ENCODE measurements around the gene RNF125. TPM values are rescaled to one million over a fixed set of nuclear protein-coding genes. Genes with fewer than 3 reads are reported as not detected.

The RNF125 gene
- total and polyA plus RNA-seq, 9 of the 15 experiments (the other 6 are each of a cell fraction or from before 2014, with no cell fraction given) = 0.01 to 0.29 (median 0.07) TPM; not detected in 1

DNA sequence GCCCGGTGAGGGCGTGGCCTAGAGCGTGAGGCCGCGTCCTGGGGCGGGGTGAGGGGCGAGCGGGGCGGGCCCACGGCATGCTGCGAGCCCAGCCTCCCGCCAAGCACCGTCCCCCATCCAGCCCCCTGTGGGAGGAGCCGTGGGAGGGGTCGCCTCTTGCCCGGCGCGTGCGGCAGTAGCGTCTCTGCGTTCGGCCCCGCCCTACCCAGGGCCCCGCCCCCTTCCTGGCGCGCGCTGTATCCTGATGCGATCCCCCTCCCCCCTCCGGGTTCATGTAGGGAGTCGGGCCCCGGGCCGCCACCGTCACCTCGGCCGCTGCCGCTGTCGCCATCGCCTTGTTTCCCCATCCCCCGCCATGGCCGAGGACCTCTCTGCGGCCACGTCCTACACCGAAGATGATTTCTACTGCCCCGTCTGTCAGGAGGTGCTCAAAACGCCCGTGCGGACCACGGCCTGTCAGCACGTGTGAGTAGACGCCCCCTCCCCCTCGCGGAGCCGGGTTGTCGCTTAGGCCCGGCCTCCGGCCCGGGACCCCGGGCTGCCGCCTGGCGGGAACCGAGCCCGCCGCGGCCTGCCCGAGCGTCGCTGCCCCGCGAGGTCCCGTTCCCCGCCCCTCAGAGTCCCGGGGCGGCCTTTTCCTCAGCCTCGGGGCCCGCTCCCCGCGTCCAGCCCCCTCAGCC, 73.9 kb downstream of the RNF125 start (continued):
- TF ChIP-seq, protein P1, sequence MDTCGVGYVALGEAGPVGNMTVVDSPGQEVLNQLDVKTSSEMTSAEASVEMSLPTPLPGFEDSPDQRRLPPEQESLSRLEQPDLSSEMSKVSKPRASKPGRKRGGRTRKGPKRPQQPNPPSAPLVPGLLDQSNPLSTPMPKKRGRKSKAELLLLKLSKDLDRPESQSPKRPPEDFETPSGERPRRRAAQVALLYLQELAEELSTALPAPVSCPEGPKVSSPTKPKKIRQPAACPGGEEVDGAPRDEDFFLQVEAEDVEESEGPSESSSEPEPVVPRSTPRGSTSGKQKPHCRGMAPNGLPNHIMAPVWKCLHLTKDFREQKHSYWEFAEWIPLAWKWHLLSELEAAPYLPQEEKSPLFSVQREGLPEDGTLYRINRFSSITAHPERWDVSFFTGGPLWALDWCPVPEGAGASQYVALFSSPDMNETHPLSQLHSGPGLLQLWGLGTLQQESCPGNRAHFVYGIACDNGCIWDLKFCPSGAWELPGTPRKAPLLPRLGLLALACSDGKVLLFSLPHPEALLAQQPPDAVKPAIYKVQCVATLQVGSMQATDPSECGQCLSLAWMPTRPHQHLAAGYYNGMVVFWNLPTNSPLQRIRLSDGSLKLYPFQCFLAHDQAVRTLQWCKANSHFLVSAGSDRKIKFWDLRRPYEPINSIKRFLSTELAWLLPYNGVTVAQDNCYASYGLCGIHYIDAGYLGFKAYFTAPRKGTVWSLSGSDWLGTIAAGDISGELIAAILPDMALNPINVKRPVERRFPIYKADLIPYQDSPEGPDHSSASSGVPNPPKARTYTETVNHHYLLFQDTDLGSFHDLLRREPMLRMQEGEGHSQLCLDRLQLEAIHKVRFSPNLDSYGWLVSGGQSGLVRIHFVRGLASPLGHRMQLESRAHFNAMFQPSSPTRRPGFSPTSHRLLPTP (IDR thresholded peaks at IDR 0.05; ENCODE audit: borderline replicate concordance, extremely low read depth, insufficient read length) = no peak
- TF ChIP-seq NELFE (IDR thresholded peaks at IDR 0.05; ENCODE audit: insufficient read depth, insufficient read length) (no peak), KDM1A (IDR thresholded peaks at IDR 0.05) (peak in 1 of 2 experiments; percentile 93; a peak in 2 of 4 replicates), ZNF354B (CRISPR knock-in tag; IDR thresholded peaks at IDR 0.05) (no peak), RNF2 (IDR thresholded peaks at IDR 0.05) (peak; percentile 44; the same call in 1 of the 2 replicates), ZNF699 (CRISPR knock-in tag; IDR thresholded peaks at IDR 0.05; ENCODE audit: insufficient replicate concordance) (no peak), EZH2 (IDR thresholded peaks at IDR 0.05; ENCODE audit: borderline replicate concordance, low read depth, low read length) (no peak), ZC3H4 (CRISPR knock-in tag; IDR thresholded peaks at IDR 0.05; ENCODE audit: borderline replicate concordance) (no peak), NCOA1 (IDR thresholded peaks at IDR 0.05; ENCODE audit: low read depth) (no peak), MCM2 (IDR thresholded peaks at IDR 0.05; ENCODE audit: low read depth) (no peak), SP1 (CRISPR knock-in tag; IDR thresholded peaks at IDR 0.05) (peak; percentile 84), XRCC3 (IDR thresholded peaks at IDR 0.05) (no peak), RFX1 (IDR thresholded peaks at IDR 0.05) (no peak), MEIS2 (IDR thresholded peaks at IDR 0.05; ENCODE audit: partially characterized antibody) (peak; percentile 33)
- TF ChIP-seq, protein P2, sequence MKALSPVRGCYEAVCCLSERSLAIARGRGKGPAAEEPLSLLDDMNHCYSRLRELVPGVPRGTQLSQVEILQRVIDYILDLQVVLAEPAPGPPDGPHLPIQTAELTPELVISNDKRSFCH (CRISPR knock-in tag; IDR thresholded peaks at IDR 0.05) = no peak
- TF ChIP-seq, protein P2 (tag; IDR thresholded peaks at IDR 0.05) = peak; percentile 40; the same call in 1 of the 2 replicates
- TF ChIP-seq, protein P3, sequence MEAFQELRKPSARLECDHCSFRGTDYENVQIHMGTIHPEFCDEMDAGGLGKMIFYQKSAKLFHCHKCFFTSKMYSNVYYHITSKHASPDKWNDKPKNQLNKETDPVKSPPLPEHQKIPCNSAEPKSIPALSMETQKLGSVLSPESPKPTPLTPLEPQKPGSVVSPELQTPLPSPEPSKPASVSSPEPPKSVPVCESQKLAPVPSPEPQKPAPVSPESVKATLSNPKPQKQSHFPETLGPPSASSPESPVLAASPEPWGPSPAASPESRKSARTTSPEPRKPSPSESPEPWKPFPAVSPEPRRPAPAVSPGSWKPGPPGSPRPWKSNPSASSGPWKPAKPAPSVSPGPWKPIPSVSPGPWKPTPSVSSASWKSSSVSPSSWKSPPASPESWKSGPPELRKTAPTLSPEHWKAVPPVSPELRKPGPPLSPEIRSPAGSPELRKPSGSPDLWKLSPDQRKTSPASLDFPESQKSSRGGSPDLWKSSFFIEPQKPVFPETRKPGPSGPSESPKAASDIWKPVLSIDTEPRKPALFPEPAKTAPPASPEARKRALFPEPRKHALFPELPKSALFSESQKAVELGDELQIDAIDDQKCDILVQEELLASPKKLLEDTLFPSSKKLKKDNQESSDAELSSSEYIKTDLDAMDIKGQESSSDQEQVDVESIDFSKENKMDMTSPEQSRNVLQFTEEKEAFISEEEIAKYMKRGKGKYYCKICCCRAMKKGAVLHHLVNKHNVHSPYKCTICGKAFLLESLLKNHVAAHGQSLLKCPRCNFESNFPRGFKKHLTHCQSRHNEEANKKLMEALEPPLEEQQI (IDR thresholded peaks at IDR 0.05) = no peak
- TF ChIP-seq, protein P4, sequence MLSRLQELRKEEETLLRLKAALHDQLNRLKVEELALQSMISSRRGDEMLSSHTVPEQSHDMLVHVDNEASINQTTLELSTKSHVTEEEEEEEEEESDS (CRISPR knock-in tag; IDR thresholded peaks at IDR 0.05) = no peak
- TF ChIP-seq, protein P5, sequence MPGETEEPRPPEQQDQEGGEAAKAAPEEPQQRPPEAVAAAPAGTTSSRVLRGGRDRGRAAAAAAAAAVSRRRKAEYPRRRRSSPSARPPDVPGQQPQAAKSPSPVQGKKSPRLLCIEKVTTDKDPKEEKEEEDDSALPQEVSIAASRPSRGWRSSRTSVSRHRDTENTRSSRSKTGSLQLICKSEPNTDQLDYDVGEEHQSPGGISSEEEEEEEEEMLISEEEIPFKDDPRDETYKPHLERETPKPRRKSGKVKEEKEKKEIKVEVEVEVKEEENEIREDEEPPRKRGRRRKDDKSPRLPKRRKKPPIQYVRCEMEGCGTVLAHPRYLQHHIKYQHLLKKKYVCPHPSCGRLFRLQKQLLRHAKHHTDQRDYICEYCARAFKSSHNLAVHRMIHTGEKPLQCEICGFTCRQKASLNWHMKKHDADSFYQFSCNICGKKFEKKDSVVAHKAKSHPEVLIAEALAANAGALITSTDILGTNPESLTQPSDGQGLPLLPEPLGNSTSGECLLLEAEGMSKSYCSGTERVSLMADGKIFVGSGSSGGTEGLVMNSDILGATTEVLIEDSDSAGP (CRISPR knock-in tag; IDR thresholded peaks at IDR 0.05) = no peak
- TF ChIP-seq, protein P6, sequence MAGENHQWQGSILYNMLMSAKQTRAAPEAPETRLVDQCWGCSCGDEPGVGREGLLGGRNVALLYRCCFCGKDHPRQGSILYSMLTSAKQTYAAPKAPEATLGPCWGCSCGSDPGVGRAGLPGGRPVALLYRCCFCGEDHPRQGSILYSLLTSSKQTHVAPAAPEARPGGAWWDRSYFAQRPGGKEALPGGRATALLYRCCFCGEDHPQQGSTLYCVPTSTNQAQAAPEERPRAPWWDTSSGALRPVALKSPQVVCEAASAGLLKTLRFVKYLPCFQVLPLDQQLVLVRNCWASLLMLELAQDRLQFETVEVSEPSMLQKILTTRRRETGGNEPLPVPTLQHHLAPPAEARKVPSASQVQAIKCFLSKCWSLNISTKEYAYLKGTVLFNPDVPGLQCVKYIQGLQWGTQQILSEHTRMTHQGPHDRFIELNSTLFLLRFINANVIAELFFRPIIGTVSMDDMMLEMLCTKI (IDR thresholded peaks at IDR 0.05; ENCODE audit: partially characterized antibody) = no peak
